Activated CD4-positive, alpha-beta T cell treated with anti-CD3 and anti-CD28 coated beads for 48 hours (primary cell): ENCODE data around the gene NOTUM.
"Not testable (repeated sequence)": the region's sequence is repeated elsewhere in the genome, so short reads cannot be mapped to it uniquely, and the experiment has no call there.

ENCODE experiments used
- DNase-seq: peaks from one replicate; pipeline ENCODE4 v3.0.0-alpha.2; 2020

Gene NOTUM

DNA sequence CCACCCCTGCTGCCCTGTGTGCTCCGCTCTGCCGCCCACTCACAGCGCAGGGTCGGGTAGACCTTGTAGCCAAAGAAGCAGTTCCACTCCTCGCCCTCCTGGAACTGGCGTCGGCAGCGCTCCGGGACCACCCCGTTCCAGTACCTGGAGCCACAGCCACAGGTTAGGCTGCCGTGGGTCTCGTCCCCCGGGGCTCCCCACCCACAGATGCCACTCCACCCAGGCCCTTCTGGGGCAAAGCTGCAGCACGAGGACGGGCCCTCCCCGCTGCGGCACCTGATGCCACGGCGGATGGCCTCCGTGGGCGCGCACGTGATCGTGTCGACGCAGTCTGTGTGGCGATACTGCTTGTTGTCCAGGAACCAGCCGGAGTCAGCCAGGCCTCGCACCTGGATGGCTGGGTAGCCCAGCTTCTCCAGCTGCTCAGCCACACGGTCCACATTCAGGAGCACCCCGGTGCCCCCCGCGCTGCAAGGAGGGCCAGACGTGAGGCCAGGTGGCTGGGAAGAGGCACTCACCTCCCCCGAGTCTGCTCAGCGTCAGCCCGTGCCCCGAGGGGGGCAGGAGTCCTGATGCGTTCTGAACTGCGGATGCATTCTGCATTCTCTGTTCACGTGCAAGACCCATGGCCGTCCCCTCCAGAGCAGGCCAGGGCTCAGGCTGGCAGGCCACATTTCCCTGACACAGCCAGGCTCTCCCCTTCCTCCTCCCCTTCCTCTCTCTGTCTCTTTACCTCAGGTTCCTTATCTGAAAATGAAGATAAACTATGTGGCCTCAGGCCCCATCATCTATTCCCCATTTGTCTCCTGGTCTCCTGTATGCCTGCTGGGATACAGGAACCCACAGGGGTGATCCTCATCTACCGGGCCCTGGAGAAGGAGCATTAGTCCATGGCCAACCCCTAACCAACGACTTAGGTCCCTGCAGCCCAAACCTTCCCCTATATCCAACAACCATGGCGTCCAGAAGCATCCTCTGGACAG is 4.1 kb downstream of the NOTUM start:
- DNase-seq, result no peak

DNA sequence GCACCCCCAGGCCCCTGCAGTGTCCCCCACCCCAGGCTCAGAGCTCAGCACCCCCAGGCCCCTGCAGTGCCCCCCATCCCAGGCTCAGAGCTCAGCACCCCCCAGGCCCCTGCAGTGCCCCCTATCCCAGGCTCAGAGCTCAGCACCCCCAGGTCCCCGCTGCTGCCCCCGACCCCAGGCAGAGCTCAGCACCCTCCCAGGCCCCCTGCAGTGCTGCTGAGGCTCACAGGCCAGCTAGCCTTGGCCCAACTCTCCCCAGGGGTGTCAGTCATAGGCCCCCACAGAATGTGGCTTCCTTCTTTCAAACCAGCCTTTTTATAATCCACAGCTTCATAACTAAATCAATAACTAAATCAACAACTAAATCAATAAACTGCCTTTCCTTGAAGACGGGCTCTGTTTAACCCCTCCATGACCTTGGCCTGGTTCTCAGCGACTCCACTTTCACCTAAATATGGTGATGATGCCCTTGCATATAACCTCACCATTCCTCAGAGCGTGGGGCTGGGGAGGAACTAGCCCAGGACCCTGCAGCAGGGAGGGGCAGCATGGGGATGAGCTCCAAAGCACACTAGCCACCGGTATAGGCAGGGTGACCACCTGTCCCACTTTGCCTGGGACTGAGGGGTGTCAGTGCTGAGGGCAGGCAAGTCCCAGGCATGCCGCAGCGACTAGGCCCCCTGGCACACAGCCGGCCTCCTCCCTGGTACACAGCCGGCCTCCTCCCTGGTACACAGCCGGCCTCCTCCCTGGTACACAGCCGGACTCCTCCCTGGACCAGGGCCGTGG is 5.0 kb downstream of the NOTUM start:
- no peak for DNase-seq

DNA sequence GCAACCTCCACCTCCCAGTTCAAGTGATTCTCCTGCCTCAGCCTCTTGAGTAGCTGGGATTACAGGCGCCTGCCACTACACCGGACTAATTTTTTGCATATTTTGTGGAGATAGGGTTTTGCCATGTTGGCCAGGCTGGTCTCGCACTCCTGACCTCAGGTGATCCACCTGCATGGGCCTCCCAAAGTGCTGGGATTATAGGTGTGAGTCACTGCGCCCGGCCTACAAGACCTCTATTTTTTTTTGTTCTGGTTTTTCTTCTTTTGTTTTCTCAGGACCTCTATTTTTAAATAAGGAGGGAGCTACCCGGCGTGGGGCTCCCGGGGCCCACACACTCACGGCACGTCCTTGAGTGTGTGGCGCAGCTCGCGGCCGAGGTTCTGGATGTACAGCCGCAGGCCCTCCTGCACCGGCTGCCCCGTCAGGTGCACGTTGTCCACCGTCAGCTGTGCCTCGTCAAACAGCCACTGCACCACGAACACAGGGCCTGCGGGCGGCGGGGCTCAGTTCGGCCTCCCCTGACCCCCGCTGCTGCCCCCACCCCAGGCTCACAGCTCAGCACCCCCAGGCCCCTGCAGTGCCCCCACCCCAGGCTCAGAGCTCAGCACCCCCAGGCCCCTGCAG is 5.8 kb downstream of the NOTUM start:
- no peak for DNase-seq

DNA sequence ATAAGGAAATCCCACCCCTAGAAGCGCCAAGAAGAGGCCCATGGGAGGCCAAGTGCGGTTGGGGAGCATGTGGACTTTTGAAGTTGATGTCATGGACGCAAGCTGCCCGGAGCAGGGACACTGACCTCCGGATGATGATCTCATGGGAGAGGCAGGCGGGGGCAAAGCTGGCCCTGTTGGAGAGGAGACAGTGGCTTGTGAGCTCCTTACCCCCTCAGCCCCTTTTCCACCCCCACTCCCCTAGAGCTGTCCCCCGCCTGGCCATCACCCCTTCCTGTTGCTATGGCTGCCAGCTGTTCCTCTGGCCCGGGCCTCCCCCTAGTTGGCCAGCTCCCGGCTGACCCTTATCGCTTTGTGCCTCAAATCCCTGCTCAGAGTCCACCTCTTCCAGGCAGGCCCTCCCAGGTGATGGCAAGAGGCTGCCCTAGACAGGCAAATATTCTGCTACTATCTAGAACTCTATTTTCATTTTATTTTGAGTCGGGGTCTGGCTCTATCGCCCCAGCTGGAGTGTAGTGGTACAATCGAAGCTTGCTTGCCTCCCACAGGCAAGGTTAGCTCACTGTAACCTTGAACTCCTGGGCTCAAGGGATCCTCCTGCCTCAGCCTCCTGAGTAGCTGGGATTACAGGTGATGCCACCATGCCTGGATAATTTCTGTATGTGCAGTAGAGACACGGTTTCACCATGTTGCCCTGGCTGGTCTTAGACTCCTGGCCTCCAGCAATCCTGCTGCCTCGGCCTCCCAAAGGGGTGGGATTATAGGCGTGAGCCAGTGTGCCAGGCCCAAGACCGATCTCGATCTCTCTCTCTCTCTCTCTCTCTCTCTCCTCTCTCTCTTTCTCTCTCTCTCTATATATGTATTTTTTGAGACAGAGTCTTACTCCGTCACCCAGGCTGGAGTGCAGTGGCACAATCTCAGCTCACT is 6.6 kb downstream of the NOTUM start:
- DNase-seq, result no peak

DNA sequence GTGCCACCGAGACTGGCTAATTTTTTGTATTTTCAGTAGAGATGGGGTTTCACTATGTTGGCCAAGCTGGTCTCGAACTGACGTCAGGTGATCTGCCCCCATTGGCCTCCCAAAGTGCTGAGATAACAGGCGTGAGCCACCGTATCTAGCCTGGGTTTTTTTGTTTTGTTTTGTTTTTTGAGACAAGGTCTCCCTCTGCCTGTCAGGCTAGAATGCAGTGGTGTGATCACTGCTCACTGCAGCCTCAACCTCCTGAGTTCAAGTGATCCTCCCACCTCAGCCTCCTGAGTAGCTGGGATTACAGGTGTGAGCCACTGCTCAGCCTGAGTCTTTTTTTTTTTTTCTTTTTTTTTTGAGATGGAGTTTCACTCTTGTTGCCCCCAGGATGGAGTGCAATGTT is 7.5 kb downstream of the NOTUM start:
- not testable (repeated sequence) for DNase-seq

DNA sequence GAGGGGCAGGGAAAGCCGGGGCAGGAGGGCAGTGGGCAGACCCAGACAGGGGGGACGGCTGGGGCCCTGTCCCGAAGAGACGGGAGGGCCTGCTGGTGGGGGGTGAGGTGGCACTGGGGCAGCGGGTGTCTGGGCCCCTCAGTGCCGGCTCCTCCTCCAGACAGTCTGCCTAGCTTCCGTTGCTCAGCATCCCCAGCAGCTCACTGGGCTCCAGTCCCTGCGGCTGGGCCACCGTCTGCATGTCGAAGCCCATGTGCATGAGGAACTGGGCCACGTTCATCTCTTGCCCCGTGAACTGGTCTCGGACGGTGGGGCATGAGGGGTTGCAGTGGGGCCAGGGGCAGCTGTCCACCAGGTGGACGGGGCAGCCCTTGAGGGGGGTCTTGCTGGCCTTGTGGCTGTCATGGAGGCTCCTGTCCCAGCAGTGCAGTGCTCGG is 8.2 kb downstream of the NOTUM start:
- DNase-seq, result no peak

DNA sequence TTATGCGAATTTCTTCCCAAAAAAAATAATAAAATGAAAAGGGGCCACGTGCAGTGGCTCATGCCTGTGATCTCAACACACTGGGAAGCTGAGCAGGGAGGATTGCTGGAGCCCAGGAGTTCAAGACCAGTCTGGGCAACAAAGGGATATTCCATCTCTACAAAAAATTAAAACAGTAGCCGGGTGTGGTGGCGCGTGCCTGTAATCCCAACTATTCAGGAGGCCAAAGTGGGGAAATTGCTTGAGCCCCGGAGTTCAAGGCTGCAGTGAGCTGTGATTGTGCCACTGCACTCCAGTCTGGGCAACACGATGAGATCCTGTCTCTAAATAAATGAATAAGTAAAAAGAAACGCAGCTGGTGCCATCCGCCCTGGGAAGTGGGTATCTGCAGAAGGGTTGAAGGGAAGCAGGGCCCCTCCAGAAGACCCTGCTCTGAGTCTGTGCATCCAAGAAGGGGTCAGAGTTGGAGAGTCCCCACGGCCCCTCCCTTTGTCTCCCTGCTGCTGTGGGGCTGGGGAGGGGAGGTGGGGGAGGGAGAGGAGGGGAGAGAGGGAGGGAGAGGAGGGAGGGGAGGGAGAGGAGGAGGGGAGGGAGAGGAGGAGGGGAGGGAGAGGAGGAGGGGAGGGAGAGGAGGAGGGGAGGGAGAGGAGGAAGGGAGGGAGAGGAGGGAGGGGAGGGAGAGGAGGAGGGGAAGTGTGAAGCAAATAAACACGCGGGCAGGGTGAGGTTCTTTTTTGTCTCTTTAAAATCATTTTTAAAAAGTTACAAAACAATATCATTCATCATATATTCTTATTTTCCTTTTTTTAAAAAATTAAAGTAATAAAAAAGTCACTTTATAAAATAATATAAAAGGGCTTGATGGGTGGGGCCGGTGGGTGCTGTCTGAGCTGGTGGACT is 9.0 kb downstream of the NOTUM start:
- no peak for DNase-seq

DNA sequence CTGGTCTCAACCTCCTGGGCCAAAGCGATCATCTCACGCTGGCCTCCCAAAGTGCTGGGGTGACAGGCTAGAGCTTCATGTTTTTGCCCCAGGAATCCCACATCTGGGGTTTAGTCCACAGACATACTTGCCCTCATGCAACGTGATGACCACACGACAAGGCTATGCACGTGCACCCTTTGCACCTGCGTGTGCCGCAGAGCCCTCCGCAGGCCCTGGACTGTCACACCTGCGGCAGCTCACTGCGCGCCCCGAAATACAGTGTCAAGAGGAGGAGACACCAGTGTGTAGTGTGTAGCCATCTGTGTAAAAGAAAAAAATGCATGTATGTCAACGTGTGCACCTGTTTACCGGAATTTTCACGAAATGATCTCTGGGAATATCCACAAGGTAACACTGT is 10.5 kb downstream of the NOTUM start:
- no peak for DNase-seq

DNA sequence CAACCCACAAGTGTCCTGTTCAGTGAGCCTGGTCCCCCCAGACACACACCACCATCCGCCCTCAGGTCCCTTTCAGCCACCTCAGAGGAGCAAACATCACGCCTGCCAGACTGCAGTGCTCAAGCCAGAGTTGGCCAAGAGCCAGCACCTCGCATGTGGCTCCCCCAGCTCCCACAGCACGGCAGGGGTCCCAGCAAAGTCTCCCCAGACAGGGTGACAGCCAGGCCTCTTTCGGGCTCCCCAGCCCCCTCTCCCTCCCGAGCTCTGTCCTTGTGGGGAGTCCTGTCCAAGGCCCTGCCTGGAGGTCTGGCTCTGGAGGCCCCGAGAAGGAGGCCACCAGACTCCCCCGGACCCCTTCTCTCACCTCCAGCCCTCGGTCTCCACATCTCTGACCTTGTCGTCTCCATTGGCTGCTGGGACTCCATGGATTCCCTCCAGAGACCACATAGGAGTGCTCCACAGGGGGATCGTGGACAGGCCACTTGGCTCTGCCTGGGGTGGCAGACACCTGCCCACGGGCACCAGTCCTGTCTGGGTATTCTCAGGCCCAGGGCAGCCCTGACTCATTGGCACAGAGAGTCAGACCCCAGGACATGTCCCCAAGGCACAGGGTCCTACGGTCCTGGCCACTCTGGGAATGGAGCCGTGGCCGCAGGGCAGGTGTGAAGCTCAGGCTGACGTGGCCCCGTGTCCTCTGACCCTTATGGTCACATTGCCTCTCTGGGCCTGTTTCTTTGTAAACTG is 12.2 kb downstream of the NOTUM start:
- DNase-seq, result no peak

DNA sequence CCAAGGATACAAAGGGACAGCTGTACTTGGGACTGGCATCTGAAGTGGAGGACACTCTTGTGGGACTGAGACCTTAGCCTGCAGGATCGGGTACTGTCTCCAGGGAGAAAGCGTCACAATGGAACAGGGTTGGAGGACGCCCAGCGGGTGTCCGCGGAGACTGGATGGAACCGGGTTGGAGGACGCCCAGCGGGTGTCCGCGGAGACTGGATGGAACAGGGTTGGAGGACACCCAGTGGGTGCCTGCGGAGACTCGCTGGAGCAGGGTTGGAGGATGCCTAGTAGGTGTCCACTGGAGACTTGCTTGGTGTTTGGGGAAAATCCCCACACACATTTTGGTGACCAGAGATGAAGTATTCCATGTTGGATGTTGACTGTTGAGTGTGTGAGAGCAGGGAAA is 13.8 kb downstream of the NOTUM start, which contains the start of gene MYADML2:
Gene MYADML2, minus strand, starts transcription at position 45 of the 400 bp plus-strand sequence. CDS start 5,492 bp downstream, outside the sequence.
- no peak for DNase-seq

DNA sequence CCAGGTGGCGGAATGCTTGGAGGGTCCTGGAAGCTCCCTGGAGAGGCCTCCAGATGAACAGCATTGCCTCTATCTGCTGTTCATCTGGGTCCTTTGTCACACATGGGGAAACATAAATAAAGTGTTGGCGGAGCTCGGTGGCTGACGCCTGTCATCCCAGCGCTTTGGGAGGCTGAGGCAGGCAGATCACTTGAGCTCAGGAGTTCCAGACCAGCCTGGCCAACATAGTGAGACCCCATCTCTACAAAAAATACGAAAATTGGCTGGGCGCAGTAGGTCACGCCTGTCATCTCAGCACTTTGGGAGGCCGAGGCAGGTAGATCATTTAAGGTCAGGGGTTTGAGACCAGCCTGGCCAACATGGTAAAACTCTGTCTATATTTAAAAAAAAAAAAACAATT is 16.1 kb downstream of the NOTUM start:
- DNase-seq, result no peak

DNA sequence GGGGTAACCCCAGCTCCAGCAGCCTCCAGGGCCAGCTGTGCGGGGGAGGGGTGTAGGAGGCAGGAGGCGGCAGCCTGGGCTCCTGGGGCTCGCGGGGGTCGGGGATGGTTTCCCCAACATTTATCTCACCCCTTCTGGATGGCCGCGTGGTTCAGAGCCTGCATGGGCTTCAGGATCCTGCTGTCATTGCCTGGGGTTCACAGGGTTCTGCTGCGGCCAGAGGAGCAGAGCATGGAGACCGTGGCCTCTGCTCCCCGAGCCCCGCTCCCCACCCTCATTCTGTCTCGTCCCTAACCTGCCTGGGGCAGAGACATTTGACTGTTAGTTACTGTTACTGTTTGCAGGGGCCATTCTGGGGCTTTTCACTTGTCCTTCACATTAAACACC is 18.8 kb downstream of the NOTUM start:
- DNase-seq, result no peak

DNA sequence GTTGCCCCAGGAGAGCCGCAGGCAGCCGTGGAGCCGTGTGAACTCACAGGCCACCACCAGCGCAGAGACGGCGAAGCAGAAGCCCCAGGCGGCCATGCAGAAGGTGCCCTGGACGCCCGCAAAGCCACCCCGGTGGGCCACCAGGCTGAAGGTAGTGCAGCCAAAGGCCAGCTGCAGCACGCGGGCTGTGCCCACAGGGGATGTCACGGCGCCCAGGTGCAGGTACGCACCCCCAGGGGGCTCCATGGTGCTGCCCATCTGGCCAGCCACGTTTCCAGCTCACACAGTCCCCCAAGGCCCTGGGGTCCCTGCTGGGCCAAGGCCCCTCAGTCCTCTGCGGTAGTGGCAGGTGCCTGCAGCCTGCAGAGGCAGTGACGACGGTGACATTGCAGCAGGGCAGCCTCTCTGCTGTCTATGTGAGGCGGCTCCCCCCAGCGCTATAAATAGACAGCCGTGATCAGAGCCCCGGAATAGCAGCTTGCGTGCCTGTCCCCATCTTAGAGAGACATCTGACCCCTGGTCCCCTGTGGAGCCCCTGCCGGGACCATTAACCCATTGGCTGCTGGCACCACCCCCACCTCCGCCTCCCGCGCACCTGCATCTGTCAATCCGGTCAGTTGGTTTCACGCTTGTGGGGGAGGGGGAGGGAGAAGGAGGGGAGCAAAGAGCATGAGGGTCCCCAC is 19.4 kb downstream of the NOTUM start:
- DNase-seq, result no peak

DNA sequence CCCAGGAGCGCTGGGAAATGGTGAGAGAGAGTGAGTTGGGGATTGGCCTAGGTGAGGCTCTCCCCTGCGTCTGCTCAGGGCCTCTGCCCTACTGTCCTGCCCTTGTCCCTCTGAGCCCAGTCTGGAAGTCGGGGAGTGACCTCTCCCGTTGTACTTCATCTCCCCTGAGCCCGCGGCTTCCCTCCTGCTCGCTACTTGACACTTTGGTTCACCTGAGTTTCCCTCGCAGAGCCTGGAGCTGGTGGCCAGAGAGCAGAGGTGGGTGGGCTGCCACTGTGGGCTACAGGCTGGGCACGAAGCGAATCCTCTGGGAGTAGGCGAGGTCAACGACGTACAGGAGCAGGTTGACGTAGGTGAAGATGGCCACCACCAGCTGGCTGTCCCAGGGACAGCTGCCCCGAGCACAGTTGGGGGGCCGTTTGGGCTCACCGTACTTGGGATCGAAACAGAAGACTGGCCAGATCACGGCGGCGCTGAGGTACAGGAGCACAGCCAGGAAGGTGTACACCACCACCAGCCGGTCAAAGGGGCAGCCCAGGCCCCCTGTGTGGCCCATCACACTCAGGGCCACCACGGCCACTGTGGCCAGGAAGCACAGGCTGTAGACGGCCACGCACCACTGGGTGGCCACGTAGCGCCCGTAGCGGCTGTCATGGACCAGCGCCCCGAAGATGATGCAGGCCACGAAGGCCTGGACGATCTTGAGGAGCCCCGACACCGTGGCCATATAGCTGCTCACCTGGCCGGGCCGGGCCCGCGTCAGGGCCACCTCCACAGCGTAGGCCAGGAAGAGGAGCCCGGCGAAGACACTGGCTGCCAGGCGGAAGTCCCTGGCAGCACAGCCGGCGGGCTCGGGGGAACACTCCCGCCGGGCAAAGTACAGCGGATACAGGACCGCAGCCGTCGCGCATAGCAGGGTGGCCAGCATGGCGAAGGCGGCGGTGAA is 20.2 kb downstream of the NOTUM start:
- no peak for DNase-seq

DNA sequence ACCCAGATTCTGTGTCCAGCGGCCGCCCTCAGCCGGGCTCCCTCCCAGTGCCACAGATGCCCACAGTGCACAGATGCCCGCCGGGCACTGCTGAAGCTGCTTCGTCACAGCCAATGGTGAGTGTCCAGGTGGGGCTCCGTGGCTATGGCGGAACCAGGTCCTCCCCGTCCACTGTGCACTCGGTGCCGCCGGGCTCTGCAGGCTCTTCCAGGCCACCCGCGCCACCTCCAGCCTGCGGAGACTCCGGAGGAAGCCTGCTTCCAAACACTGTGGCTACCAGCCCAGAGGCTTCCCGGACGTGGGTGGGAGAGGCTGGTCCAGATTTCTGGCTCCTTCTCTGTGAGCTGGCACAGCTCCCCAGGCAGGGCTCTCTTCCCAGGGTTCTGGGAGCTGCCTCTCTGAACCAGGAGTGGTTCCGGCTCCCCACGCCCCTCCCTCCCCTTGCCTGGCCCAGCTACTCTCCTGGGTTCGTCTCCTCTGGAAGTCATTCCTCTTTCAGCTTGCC is 21.1 kb downstream of the NOTUM start:
- no peak for DNase-seq

DNA sequence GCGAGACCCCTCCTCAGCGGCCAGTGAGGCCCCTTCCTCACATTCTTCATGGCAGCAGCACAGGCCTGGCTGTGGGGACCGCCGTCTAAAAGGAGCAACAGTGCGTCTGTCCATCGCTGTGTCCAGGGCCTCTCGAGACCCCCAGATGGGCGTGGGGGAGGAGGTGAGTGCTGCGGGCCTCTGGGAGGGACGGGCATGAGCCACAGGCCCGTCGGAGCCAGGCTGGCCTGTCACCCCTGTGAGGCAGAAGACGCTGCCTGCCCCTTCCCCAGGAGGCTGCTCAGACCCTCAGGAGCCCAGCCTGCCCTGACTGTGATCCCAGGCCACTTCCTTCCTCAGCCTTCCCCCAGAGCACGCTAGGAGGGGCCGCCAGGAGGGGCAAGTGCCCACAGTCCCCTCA is 21.8 kb downstream of the NOTUM start:
- DNase-seq, result no peak

DNA sequence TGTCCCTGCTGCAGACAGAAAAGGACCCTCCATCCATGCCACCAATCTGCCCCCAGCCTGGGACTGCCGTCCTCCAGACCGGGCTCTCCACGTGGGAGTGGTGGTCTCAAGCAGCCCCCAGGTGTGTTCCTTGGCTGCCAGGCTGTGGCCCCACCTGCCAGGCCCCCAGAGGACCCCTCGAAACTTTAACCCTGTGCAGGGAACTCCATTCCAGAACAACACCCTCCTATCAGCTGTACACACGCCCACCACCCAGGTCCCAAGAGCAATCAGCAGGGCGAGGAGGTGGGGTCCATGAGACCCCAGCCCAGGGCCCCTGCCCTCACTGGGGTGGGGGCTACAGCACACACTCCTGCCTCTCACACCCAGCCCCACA is 25.3 kb downstream of the NOTUM start:
- DNase-seq, result no peak
